ENCODE data around the gene CKS2. TPM values are rescaled to one million over a fixed set of nuclear protein-coding genes. Genes with fewer than 3 reads are reported as not detected.

Gene CKS2
- total and polyA plus RNA-seq, 2 of the 8 experiments (the other 6 are each of a cell fraction or from before 2014, with no cell fraction given) = 337 to 689 TPM

DNA sequence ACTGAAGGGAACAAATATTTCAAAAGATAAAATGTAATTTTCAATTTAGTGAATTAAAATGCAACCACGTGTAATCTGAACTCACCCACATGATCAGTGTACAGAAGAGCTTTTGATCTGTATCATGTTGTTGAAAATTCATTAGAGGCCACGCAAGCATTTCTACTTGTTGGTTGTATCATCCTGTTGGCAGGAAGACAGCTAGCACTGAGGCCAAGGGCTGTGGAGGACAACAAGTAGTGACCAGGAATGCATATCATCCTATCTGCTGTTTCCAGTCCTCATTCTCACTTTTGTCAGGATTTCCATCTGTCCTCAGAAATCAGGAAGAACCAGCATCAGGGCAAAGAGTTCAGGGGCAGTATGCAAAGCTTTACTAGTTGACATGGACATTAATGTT lies 29.9 kb upstream of the CKS2 start:
- H2AK5ac ChIP-seq (ENCODE audit: low read depth, low read length) = no peak overlapping the region
- H3K23ac ChIP-seq (ENCODE audit: insufficient read length) = no peak overlapping the region
- H2BK15ac ChIP-seq (ENCODE audit: low read length) = no peak overlapping the region
- H3K4ac ChIP-seq (replicated peaks; ENCODE audit: insufficient read length, low read depth, low read length) = no peak overlapping the region
- H3K36me3 ChIP-seq (ENCODE audit: control insufficient read depth in 2 of 4, insufficient read depth in 4 of 4, low read length in 3 of 4) = no peaks in the 10 kb centered on the region
- no peak overlapping the region for H3K56ac ChIP-seq (replicated peaks; ENCODE audit: insufficient read length, low read depth, low read length)
- 89% methylated on average over 2 of the region's 2 CpGs; no CpG with 5 or more reads in 1 of the 2 experiments for whole genome bisulfite sequencing, 2 experiments (ENCODE audit: extremely low coverage in 1 of 2, insufficient coverage in 1 of 2, insufficient read length in 1 of 2, insufficient replicate concordance in 2 of 2, low coverage in 1 of 2, low lambda C conversion rate in 2 of 2, missing lambda C conversion rate in 1 of 2)
- H3K9me3 ChIP-seq (ENCODE audit: insufficient read depth in 2 of 2, low read depth in 1 of 2, low read length in 1 of 2) = 0 out of 4 replicates have a peak, but pooled peaks cover 0 to under 1% of the 10 kb centered on the region in 2 experiments
- H2BK120ac ChIP-seq (replicated peaks; ENCODE audit: low read depth, low read length) = no peak overlapping the region
- no peak overlapping the region for H4K8ac ChIP-seq (ENCODE audit: extremely low read depth, insufficient read depth, low read length)
- no peak for FAIRE-seq
- ChIA-PET CTCF (ENCODE audit: partially characterized antibody) (interaction anchor here (0.8 to 3.1 kb wide), 3 partner anchors 9 to 106 kb away, joined by 3 to 12 read pairs (median 3); no protein-coding TSS in a partner anchor), POLR2A (ENCODE audit: partially characterized antibody) (interaction anchor here (1.7 kb wide), 1 partner anchor 29 kb away, joined by 3 read pairs; no protein-coding TSS in a partner anchor)
- H3K9ac ChIP-seq (replicated peaks in 1 of 4; ENCODE audit: extremely low read depth in 1 of 4, low read depth in 3 of 4, low read length in 3 of 4) = no peak overlapping the region
- H3K23me2 ChIP-seq (ENCODE audit: low read depth, low read length) = no peaks in the 10 kb centered on the region
- H3K27me3 ChIP-seq (replicated peaks in 1 of 4; ENCODE audit: control insufficient read depth in 3 of 4, extremely low read depth in 1 of 4, insufficient read depth in 3 of 4, low read length in 3 of 4) = no peaks in the 10 kb centered on the region
- no peak overlapping the region for H3K27ac ChIP-seq (ENCODE audit: low read depth, low read length)
- no peak overlapping the region for H3K14ac ChIP-seq (ENCODE audit: insufficient read length)
- no peak overlapping the region for H4K91ac ChIP-seq (replicated peaks; ENCODE audit: insufficient read length, low read length)
- no peak overlapping the region for H2BK5ac ChIP-seq (ENCODE audit: low read depth, low read length)
- no peak overlapping the region for H2AFZ ChIP-seq (ENCODE audit: low read length)
- H4K20me1 ChIP-seq (replicated peaks in 1 of 2; ENCODE audit: control insufficient read depth in 1 of 2, insufficient read depth in 2 of 2, low read length in 2 of 2) = no peaks in the 10 kb centered on the region
- H3K4me1 ChIP-seq (replicated peaks in 1 of 4; ENCODE audit: control insufficient read depth in 3 of 4, insufficient read depth in 4 of 4, low read length in 3 of 4) = no peaks in the 10 kb centered on the region
- no peaks in the 10 kb centered on the region for H3K79me2 ChIP-seq (ENCODE audit: control insufficient read depth in 1 of 2, insufficient read depth in 2 of 2, low read length in 2 of 2)
- H3K4me3 ChIP-seq (ENCODE audit: extremely low read depth in 1 of 4, insufficient read depth in 2 of 4, low read depth in 3 of 4, low read length in 4 of 4) = no peak overlapping the region
- H2BK12ac ChIP-seq (ENCODE audit: low read depth, low read length) = no peak overlapping the region
- no peak overlapping the region for H4K5ac ChIP-seq (ENCODE audit: insufficient read length, low read depth, low read length)
- no peaks in the 10 kb centered on the region; the same call in 1 of the 2 replicates for H3K79me1 ChIP-seq (ENCODE audit: low read depth, low read length)
- no peak overlapping the region for H3K18ac ChIP-seq (ENCODE audit: extremely low read depth, low read length)
- no peak overlapping the region for H3K4me2 ChIP-seq (ENCODE audit: insufficient read depth in 1 of 2, low read depth in 2 of 2, low read length in 2 of 2)
- DNase-seq (ENCODE audit: low read depth in 1 of 2, low spot score in 2 of 2) = no peak
- H2BK20ac ChIP-seq (ENCODE audit: low read length) = no peak overlapping the region
- no peak for TF ChIP-seq SRF (IDR thresholded peaks at IDR 0.05; ENCODE audit: low read depth, low read length)
- TF ChIP-seq, protein P1, sequence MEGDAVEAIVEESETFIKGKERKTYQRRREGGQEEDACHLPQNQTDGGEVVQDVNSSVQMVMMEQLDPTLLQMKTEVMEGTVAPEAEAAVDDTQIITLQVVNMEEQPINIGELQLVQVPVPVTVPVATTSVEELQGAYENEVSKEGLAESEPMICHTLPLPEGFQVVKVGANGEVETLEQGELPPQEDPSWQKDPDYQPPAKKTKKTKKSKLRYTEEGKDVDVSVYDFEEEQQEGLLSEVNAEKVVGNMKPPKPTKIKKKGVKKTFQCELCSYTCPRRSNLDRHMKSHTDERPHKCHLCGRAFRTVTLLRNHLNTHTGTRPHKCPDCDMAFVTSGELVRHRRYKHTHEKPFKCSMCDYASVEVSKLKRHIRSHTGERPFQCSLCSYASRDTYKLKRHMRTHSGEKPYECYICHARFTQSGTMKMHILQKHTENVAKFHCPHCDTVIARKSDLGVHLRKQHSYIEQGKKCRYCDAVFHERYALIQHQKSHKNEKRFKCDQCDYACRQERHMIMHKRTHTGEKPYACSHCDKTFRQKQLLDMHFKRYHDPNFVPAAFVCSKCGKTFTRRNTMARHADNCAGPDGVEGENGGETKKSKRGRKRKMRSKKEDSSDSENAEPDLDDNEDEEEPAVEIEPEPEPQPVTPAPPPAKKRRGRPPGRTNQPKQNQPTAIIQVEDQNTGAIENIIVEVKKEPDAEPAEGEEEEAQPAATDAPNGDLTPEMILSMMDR (IDR thresholded peaks at IDR 0.05; ENCODE audit: control extremely low read depth in 1 of 3, insufficient read depth in 1 of 3, low read depth in 1 of 3, low read length in 3 of 3) = no peak
- no peak for TF ChIP-seq NANOG (IDR thresholded peaks at IDR 0.05; ENCODE audit: insufficient read depth, low read depth, low read length, poor library complexity, severe bottlenecking)
- TF ChIP-seq HDAC2 (IDR thresholded peaks at IDR 0.05; ENCODE audit: borderline replicate concordance in 1 of 2, low read depth in 2 of 2, low read length in 2 of 2) = no peak
- TF ChIP-seq CHD1 (IDR thresholded peaks at IDR 0.05; ENCODE audit: low read depth, low read length) = no peak
- no peak for TF ChIP-seq CEBPB (IDR thresholded peaks at IDR 0.05; ENCODE audit: low read depth, low read length)
- TF ChIP-seq SP1 (IDR thresholded peaks at IDR 0.05; ENCODE audit: low read depth, low read length) = no peak
- TF ChIP-seq, protein P2, sequence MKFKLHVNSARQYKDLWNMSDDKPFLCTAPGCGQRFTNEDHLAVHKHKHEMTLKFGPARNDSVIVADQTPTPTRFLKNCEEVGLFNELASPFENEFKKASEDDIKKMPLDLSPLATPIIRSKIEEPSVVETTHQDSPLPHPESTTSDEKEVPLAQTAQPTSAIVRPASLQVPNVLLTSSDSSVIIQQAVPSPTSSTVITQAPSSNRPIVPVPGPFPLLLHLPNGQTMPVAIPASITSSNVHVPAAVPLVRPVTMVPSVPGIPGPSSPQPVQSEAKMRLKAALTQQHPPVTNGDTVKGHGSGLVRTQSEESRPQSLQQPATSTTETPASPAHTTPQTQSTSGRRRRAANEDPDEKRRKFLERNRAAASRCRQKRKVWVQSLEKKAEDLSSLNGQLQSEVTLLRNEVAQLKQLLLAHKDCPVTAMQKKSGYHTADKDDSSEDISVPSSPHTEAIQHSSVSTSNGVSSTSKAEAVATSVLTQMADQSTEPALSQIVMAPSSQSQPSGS (IDR thresholded peaks at IDR 0.05; ENCODE audit: low read length) = no peak
- no peak for TF ChIP-seq TAF1 (IDR thresholded peaks at IDR 0.05; ENCODE audit: low read depth, low read length)

Measured in H1 (cell line).